Common myeloid progenitor, CD34-positive (primary cell): Measurements from ENCODE around the gene NT5C2.

ENCODE experiments used
- CTCF ChIA-PET: fragments of 350-600 bp; sonication (Branson Sonifier 250); formaldehyde crosslinking; loops from one replicate; lab custom pipeline; 2021; ENCODE audit warnings: antibody characterized with exemption; lab: Charles Lee
- POLR2A ChIA-PET: fragments of 350-600 bp; sonication (Branson Sonifier 250); formaldehyde crosslinking; loops from one replicate; lab custom pipeline; 2021; ENCODE audit warnings: antibody characterized with exemption; lab: Charles Lee
- DNase-seq, 3 donors: peaks; one replicate each; pipeline versions ENCODE4 v3.0.0 to v3.0.0-alpha.2; 2013
- H3K27ac ChIP-seq, 2 experiments: 1 replicate in 1 of 2; 2 replicates in 1 of 2; pipeline ENCODE4 v1.7.0; 2013; ENCODE audit warnings: inconsistent platforms in 2 of 2, low read length in 2 of 2, mild to moderate bottlenecking in 2 of 2, low read depth in 1 of 2, moderate library complexity in 1 of 2; ENCODE audit not compliant: severe bottlenecking in 2 of 2, insufficient read depth in 1 of 2, poor library complexity in 1 of 2
- H3K27me3 ChIP-seq, 5 experiments: replicated peaks in 2 of 5; 1 replicate in 3 of 5; 2 replicates in 2 of 5; pipeline versions ENCODE4 v1.6.1 to v1.7.0; 2013; ENCODE audit warnings: low read length in 4 of 5, mild to moderate bottlenecking in 2 of 5, moderate library complexity in 2 of 5, inconsistent platforms in 1 of 5; ENCODE audit not compliant: insufficient read depth in 5 of 5, control insufficient read depth in 4 of 5
- H3K36me3 ChIP-seq, 4 experiments: 1 replicate in 2 of 4; 2 replicates in 2 of 4; pipeline versions ENCODE4 v1.6.1 to v1.7.0; 2013; ENCODE audit warnings: low read length in 3 of 4, control low read depth in 1 of 4, mild to moderate bottlenecking in 1 of 4; ENCODE audit not compliant: control insufficient read depth in 4 of 4, insufficient read depth in 4 of 4
- H3K4me1 ChIP-seq, 4 experiments: 1 replicate in 3 of 4; 2 replicates in 1 of 4; pipeline versions ENCODE4 v1.6.1 to v1.7.1; 2013; ENCODE audit warnings: low read length in 3 of 4, mild to moderate bottlenecking in 3 of 4, control low read depth in 1 of 4, inconsistent platforms in 1 of 4, moderate library complexity in 1 of 4; ENCODE audit not compliant: control insufficient read depth in 4 of 4, insufficient read depth in 4 of 4; ENCODE audit errors: control extremely low read depth in 1 of 4
- H3K4me3 ChIP-seq, 7 experiments: 1 replicate in 4 of 7; 2 replicates in 3 of 7; pipeline versions ENCODE4 v1.5.1 to v1.7.0; 2013; ENCODE audit warnings: mild to moderate bottlenecking in 7 of 7, low read length in 6 of 7, moderate library complexity in 6 of 7, inconsistent platforms in 2 of 7, low read depth in 2 of 7, control low read depth in 1 of 7; ENCODE audit not compliant: insufficient read depth in 4 of 7, control insufficient read depth in 1 of 7; ENCODE audit errors: extremely low read depth in 1 of 7
- H3K9me3 ChIP-seq, 5 experiments: 1 replicate in 4 of 5; 2 replicates in 1 of 5; pipeline versions ENCODE4 v1.6.1 to v1.7.1; 2013; ENCODE audit warnings: low read length in 4 of 5, mild to moderate bottlenecking in 2 of 5, inconsistent platforms in 1 of 5, low read depth in 1 of 5, moderate library complexity in 1 of 5; ENCODE audit not compliant: control insufficient read depth in 4 of 5, insufficient read depth in 2 of 5; ENCODE audit errors: control extremely low read depth in 1 of 5
- WGBS: methylation state at CpG from one replicate; pipeline ENCODE4 v1.1.5; 2013; ENCODE audit not compliant: insufficient coverage; 5-methylcytosine and 5-hydroxymethylcytosine counted together

NT5C2 gene

GRCh38 chr10:103089493-103089892 is 103.6 kb downstream of the NT5C2 start:
- 100% methylated on average over 6 of the region's 10 CpGs for WGBS
- Histone ChIP-seq H3K27ac (no peak overlapping the region), H3K36me3 (peaks cover 52 to 91% (median 76%) of the 10 kb centered on the region in 4 experiments), H3K4me3 (no peak overlapping the region), H3K9me3 (no peaks in the 10 kb centered on the region), H3K4me1 (no peaks in the 10 kb centered on the region), H3K27me3 (no peaks in the 10 kb centered on the region)
- ChIA-PET CTCF (interaction anchor here (1.4 to 3.4 kb wide), 2 partner anchors 12 to 156 kb away, joined by 3 to 12 read pairs; no protein-coding TSS in a partner anchor), POLR2A (no interaction called here)
- no peak for DNase-seq

GRCh38 chr10:103086799-103087198 is 106.3 kb downstream of the NT5C2 start:
- ChIA-PET CTCF (interaction anchor here (1.2 to 2.6 kb wide), 2 partner anchors 11 to 18 kb away, joined by 3 to 8 read pairs; no protein-coding TSS in a partner anchor), POLR2A (no interaction called here)
- Histone ChIP-seq H3K4me1 (no peaks in the 10 kb centered on the region), H3K4me3 (no peak overlapping the region), H3K36me3 (peaks cover 36 to 74% (median 60%) of the 10 kb centered on the region in 4 experiments), H3K9me3 (no peaks in the 10 kb centered on the region), H3K27ac (no peak overlapping the region), H3K27me3 (no peaks in the 10 kb centered on the region)
- WGBS, result no CpG with 5 or more reads among the region's 2 CpGs
- DNase-seq, result no peak

GRCh38 chr10:103086261-103086660 is 106.8 kb downstream of the NT5C2 start:
- no peaks in the 10 kb centered on the region for H3K9me3 ChIP-seq
- DNase-seq, result no peak
- no peaks in the 10 kb centered on the region for H3K4me1 ChIP-seq
- no CpG with 5 or more reads among the region's 2 CpGs for WGBS
- ChIA-PET POLR2A (interaction anchor here (0.6 kb wide), 1 partner anchor 899 kb away, joined by 3 read pairs; no protein-coding TSS in a partner anchor), CTCF (interaction anchor here (0.5 to 2.6 kb wide), 3 partner anchors 10 to 237 kb away, joined by 3 to 8 read pairs (median 4); no protein-coding TSS in a partner anchor)
- H3K27me3 ChIP-seq, result no peaks in the 10 kb centered on the region
- no peak overlapping the region for H3K27ac ChIP-seq
- peaks cover 33 to 69% (median 55%) of the 10 kb centered on the region in 4 experiments for H3K36me3 ChIP-seq
- H3K4me3 ChIP-seq, result no peak overlapping the region

GRCh38 chr10:103083977-103084320 is 109.1 kb downstream of the NT5C2 start:
- no peak for DNase-seq
- Histone ChIP-seq H3K4me1 (no peaks in the 10 kb centered on the region), H3K4me3 (no peak overlapping the region), H3K9me3 (no peaks in the 10 kb centered on the region), H3K27me3 (no peaks in the 10 kb centered on the region), H3K27ac (no peak overlapping the region), H3K36me3 (peaks cover 21 to 48% (median 38%) of the 10 kb centered on the region in 4 experiments)
- 95% methylated on average over 5 of the region's 5 CpGs for WGBS
- CTCF ChIA-PET, result no interaction called here
- POLR2A ChIA-PET, result no interaction called here

- CTCF ChIA-PET, result no interaction called here
- no peaks in the 10 kb centered on the region for H3K27me3 ChIP-seq
- no peaks in the 10 kb centered on the region for H3K9me3 ChIP-seq
- H3K4me1 ChIP-seq, result no peaks in the 10 kb centered on the region
- no peak overlapping the region for H3K4me3 ChIP-seq
- H3K27ac ChIP-seq, result no peak overlapping the region
- DNase-seq, result no peak
- H3K36me3 ChIP-seq, result peaks cover 22 to 43% (median 33%) of the 10 kb centered on the region in 4 experiments
- POLR2A ChIA-PET, result no interaction called here
- over 99% methylated on average over 7 of the region's 7 CpGs for WGBS
Observed at GRCh38 chr10:103083266-103083976, 109.7 kb downstream of the NT5C2 start.

- Histone ChIP-seq H3K4me3 (no peak overlapping the region), H3K36me3 (peaks cover 22 to 40% (median 33%) of the 10 kb centered on the region in 4 experiments), H3K27ac (no peak overlapping the region), H3K4me1 (no peaks in the 10 kb centered on the region), H3K27me3 (no peaks in the 10 kb centered on the region), H3K9me3 (no peaks in the 10 kb centered on the region)
- ChIA-PET CTCF (interaction anchor here (0.6 kb wide), 1 partner anchor 13 kb away, joined by 3 read pairs; no protein-coding TSS in a partner anchor), POLR2A (no interaction called here)
- no peak for DNase-seq
- 100% methylated on average over 1 of the region's 1 CpG for WGBS
Observed at GRCh38 chr10:103082683-103083082, 110.4 kb downstream of the NT5C2 start.

- CTCF ChIA-PET, result interaction anchor here (0.7 kb wide), 1 partner anchor 10 kb away, joined by 3 read pairs; no protein-coding TSS in a partner anchor
- peaks cover 17 to 38% (median 26%) of the 10 kb centered on the region in 4 experiments for H3K36me3 ChIP-seq
- H3K27ac ChIP-seq, result no peak overlapping the region
- H3K9me3 ChIP-seq, result no peaks in the 10 kb centered on the region
- H3K4me1 ChIP-seq, result no peaks in the 10 kb centered on the region
- H3K4me3 ChIP-seq, result no peak overlapping the region
- no peak for DNase-seq
- WGBS, result 98% methylated on average over 4 of the region's 4 CpGs
- no peaks in the 10 kb centered on the region for H3K27me3 ChIP-seq
- POLR2A ChIA-PET, result interaction anchor here (0.5 kb wide), 1 partner anchor 1556 kb away, joined by 3 read pairs; no protein-coding TSS in a partner anchor
Observed at GRCh38 chr10:103080891-103081581, 112.0 kb downstream of the NT5C2 start.
